AG04450 (cell line): ENCODE measurements around the gene KRT35. TPM values are rescaled to one million over a fixed set of nuclear protein-coding genes. Genes with fewer than 3 reads are reported as not detected.

Experiments used
- CTCF ChIA-PET: fragments of 300-600, 350-600 bp; formaldehyde crosslinking; extraction: SDS; loops from one replicate; lab custom pipeline; 2022; ENCODE audit warnings: antibody characterized with exemption, inconsistent platforms; lab: Charles Lee
- POLR2A ChIA-PET: fragments of 350-600 bp; formaldehyde crosslinking; extraction: SDS; loops from one replicate; lab custom pipeline; 2021; ENCODE audit warnings: antibody characterized with exemption, inconsistent platforms; lab: Yijun Ruan, JAX
- DNase-seq: peaks from one replicate; pipeline ENCODE4 v3.0.0-alpha.2; 2011; ENCODE audit warnings: low read depth, low spot score
- H3K27ac ChIP-seq: one replicate; pipeline ENCODE4 v1.5.1; 2012; ENCODE audit warnings: low read depth, low read length, control low read depth
- H3K27me3 ChIP-seq: one replicate; pipeline ENCODE4 v1.6.0; 2012; ENCODE audit warnings: low read length; ENCODE audit not compliant: control insufficient read depth, insufficient read depth
- H3K4me3 ChIP-seq: 2 replicates; pipeline ENCODE4 v1.5.1; 2011; ENCODE audit warnings: mild to moderate bottlenecking, low read depth, low read length, control low read depth
- H3K9me3 ChIP-seq: 2 replicates; pipeline ENCODE4 v1.5.1; 2012; ENCODE audit warnings: low read length; ENCODE audit not compliant: control insufficient read depth, insufficient read depth
- polyA plus RNA-seq: library from polyadenylated mRNA; depleted of rRNA; stranded (reverse); fragments of >200 nt; gene quantifications from 2 replicates; pipeline ENCODE4 v1.2.3, GENCODE V29; 2011
- TF ChIP-seq, protein P1 (sequence below): IDR thresholded peaks from 2 replicates; pipeline ENCODE4 v1.5.1; 2011; ENCODE audit warnings: low read depth, low read length, control low read depth, inconsistent platforms

KRT35 gene
- polyA plus RNA-seq, 1 experiment, result not detected

DNA sequence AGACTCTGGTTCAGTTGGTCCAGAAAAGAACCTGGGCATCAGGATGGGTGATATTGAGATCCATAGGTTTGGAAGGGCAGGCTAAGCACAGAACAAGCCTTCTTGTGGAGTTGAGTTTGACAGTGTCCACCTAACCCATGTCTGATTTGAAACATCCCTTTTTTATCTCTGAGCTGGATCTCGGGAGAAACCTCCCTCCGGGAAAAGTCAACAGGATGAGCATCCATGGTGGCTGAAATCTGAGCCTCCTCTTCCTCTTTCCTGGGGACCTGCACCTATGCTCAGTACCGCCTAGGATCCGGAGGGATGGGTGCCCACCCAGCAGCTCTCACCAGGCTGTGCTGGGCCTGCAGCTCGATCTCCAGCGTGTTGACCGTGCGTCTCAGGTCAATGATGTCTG lies 17.2 kb downstream of the KRT35 start:
- Histone ChIP-seq H3K27ac (no peak overlapping the region), H3K27me3 (peaks cover 14% of the 10 kb centered on the region), H3K4me3 (no peak overlapping the region), H3K9me3 (peaks cover 16% of the 10 kb centered on the region)
- CTCF ChIA-PET, result interaction anchor here (0.7 to 1.1 kb wide), 2 partner anchors 85 to 122 kb away, joined by 4 read pairs; no protein-coding TSS in a partner anchor
- no peak for DNase-seq
- POLR2A ChIA-PET, result no interaction called here
- TF ChIP-seq, protein P1, sequence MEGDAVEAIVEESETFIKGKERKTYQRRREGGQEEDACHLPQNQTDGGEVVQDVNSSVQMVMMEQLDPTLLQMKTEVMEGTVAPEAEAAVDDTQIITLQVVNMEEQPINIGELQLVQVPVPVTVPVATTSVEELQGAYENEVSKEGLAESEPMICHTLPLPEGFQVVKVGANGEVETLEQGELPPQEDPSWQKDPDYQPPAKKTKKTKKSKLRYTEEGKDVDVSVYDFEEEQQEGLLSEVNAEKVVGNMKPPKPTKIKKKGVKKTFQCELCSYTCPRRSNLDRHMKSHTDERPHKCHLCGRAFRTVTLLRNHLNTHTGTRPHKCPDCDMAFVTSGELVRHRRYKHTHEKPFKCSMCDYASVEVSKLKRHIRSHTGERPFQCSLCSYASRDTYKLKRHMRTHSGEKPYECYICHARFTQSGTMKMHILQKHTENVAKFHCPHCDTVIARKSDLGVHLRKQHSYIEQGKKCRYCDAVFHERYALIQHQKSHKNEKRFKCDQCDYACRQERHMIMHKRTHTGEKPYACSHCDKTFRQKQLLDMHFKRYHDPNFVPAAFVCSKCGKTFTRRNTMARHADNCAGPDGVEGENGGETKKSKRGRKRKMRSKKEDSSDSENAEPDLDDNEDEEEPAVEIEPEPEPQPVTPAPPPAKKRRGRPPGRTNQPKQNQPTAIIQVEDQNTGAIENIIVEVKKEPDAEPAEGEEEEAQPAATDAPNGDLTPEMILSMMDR, result no peak

DNA sequence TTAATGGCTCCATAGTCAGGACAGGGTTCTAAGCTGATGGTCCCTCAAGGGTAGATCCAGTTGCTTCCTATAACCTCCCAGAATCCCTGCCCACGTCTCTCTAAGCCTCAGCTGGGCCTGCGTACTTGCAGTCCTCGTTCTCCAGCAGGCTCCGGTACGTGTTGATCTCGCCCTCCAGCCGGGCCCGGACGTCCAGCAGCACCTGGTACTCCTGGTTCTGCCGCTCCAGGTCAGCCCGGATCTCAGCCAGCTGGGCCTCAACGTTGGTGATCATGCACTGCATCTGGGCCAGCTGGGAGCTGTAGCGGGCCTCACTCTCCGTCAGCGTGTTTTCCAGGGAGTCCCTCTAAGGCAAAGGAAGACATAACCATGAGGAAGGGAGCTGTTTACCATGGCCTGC lies 18.2 kb downstream of the KRT35 start:
- no peak overlapping the region for H3K4me3 ChIP-seq
- TF ChIP-seq, protein P1, result no peak
- peaks cover 17% of the 10 kb centered on the region for H3K27me3 ChIP-seq
- no peak overlapping the region for H3K27ac ChIP-seq
- ChIA-PET CTCF (interaction anchor here (1.1 to 2.8 kb wide), 2 partner anchors 86 kb away, joined by 4 to 8 read pairs; no protein-coding TSS in a partner anchor), POLR2A (no interaction called here)
- H3K9me3 ChIP-seq, result peaks cover 10% of the 10 kb centered on the region
- DNase-seq, result no peak

DNA sequence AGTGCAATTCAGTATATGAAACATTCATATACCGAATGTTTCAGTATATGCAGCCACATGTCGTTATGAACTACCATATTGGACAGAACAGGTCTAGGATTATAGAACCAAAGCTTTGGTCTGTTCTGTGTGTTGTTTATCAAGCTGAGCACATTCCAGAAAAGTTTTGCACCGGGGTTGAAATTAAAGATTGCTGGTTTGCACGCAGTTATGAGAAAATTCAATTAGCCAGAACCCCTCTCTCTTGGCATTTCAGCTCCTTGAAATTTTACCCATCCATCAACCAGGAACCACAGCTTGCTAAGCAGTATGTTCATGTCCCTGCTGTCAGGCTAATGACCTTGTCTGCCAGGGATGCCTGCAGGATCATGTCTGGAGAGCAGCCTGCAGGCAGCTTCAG lies 23.3 kb downstream of the KRT35 start:
- no peak for DNase-seq
- TF ChIP-seq, protein P1, result no peak
- H3K9me3 ChIP-seq, result no peaks in the 10 kb centered on the region; the same call in 1 of the 2 replicates
- H3K27me3 ChIP-seq, result peaks cover 19% of the 10 kb centered on the region
- H3K27ac ChIP-seq, result no peak overlapping the region
- ChIA-PET CTCF (no interaction called here), POLR2A (no interaction called here)
- H3K4me3 ChIP-seq, result no peak overlapping the region

- Histone ChIP-seq H3K9me3 (peaks cover 6% of the 10 kb centered on the region; the same call in 1 of the 2 replicates), H3K27ac (no peak overlapping the region), H3K27me3 (peaks cover 18% of the 10 kb centered on the region), H3K4me3 (no peak overlapping the region)
- ChIA-PET CTCF (no interaction called here), POLR2A (no interaction called here)
- TF ChIP-seq, protein P1, result no peak
- DNase-seq, result no peak
Measured at GRCh38 chr17:41456204-41456603, 24.7 kb downstream of the KRT35 start.

DNA sequence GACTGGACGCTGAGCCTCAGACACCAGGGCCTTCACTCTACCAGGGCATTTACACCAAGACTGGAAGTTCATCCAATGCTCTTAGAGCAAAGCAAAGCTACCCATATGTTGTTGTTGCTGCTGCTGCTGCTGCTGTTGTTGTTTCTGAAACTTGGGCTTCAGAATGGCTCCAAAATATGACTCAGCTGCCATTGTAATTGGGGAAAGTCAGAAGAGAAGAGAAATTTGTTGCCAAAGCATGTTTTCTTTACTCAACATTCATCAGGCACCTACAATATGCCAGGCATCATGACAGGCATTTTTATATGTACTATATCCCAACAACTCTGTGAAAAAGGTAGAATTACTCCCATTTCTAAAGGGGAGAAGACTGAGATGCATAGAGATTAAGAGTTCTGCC lies 25.7 kb downstream of the KRT35 start:
- CTCF ChIA-PET, result no interaction called here
- Histone ChIP-seq H3K4me3 (no peak overlapping the region), H3K9me3 (peaks cover 6% of the 10 kb centered on the region; the same call in 1 of the 2 replicates), H3K27ac (no peak overlapping the region), H3K27me3 (peaks cover 17% of the 10 kb centered on the region)
- POLR2A ChIA-PET, result no interaction called here
- no peak for DNase-seq
- TF ChIP-seq, protein P1, result no peak
